ENCODE data around the gene ABHD16A.
A peak's percentile ranks its signal among the peaks of the same experiment; 100 is the strongest.

Gene ABHD16A

DNA sequence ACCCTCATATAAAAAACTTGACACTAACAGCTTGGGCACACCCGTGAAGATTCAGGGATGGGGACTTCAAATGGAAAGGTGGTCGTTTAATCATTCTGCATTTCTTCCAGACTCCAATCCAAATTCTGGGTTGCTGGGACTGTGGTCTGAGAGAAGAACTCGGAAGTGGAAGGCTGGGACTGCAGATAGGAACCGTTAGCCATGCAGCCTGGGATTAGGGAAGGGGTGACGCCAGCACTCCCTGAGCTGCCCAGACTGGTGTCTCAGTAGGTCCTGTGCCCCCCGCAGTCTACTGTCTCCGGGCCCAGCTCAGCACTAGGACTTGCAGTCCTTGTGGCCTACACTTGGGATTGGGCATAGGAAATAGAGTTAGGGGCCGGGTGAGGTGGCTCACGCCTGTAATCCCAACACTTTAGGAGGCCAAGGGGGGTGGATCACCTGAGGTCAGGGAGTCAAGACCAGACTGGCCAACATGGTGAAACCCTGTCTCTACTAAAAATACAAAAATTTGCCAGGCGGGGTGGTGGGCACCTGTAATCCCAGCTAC lies 33.7 kb upstream of the ABHD16A start:
- H3K9me3 Mint-ChIP-seq = no peaks in the 10 kb centered on the region
- peak overlapping the region; percentile 98 for H3K4me3 Mint-ChIP-seq
- H3K36me3 Mint-ChIP-seq (ENCODE audit: low read depth) = peaks cover 66% of the 10 kb centered on the region
- H3K27ac Mint-ChIP-seq = peak overlapping the region; percentile 96
- peaks cover 71% of the 10 kb centered on the region for H3K4me1 Mint-ChIP-seq (ENCODE audit: low read depth)
- no peak for DNase-seq
- no peaks in the 10 kb centered on the region for H3K27me3 Mint-ChIP-seq

DNA sequence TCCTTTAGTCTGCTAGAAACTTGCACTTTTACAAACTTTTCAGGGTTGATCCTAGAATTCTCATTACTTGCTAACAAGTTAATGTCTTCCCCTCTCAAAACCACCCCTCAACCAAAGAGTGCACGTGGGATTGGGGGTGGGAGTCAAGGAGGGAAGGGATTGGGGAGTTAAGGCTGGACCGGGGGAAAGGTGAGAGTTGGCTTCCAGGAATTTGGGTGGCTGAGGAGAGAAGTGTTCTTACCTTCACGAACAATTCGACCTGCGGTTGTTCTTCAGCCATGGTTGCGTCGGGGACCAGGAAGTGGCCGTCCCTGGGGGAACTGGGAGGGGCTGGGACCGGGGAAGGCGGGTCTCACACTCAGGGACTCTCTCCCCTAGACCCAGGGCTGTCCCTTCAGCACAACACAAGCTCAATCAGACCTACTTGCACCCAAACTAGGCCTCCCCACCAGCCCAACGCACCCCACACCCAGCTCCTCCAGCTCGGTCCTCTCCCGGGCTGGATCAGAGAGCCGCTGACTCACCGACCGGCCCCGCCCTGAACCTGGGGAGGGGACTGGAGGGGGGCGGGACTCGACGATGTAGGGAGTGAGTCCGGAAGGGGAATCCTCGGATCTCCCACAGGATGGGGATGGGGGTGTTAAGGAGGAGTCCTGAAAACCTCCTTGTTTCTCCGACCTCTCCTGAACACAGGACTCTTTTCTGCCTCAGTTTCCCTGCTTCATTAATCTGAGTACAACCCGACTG lies 33.1 kb upstream of the ABHD16A start, which contains the start of gene CLIC1:
Gene CLIC1, minus strand, starts transcription at position 510 of the 747 bp plus-strand sequence. Its CDS starts 230 bp downstream, at position 280.
- peak; percentile 87 for DNase-seq
- Mint-ChIP-seq H3K27me3 (no peaks in the 10 kb centered on the region), H3K36me3 (ENCODE audit: low read depth) (peaks cover 66% of the 10 kb centered on the region), H3K27ac (peak within 1 kb of the TSS; percentile 96), H3K4me1 (ENCODE audit: low read depth) (peaks cover 64% of the 10 kb centered on the region), H3K4me3 (peak within 1 kb of the TSS; percentile 98), H3K9me3 (no peaks in the 10 kb centered on the region)

- H3K27me3 Mint-ChIP-seq = no peaks in the 10 kb centered on the region
- H3K27ac Mint-ChIP-seq = peak overlapping the region; percentile 96
- peaks cover 67% of the 10 kb centered on the region for H3K4me1 Mint-ChIP-seq (ENCODE audit: low read depth)
- H3K9me3 Mint-ChIP-seq = no peaks in the 10 kb centered on the region
- H3K36me3 Mint-ChIP-seq (ENCODE audit: low read depth) = peaks cover 66% of the 10 kb centered on the region
- H3K4me3 Mint-ChIP-seq = peak overlapping the region; percentile 98
- peak; percentile 70 for DNase-seq
Observed at GRCh38 chr6:31734821-31735406, 31.8 kb upstream of the ABHD16A start.

DNA sequence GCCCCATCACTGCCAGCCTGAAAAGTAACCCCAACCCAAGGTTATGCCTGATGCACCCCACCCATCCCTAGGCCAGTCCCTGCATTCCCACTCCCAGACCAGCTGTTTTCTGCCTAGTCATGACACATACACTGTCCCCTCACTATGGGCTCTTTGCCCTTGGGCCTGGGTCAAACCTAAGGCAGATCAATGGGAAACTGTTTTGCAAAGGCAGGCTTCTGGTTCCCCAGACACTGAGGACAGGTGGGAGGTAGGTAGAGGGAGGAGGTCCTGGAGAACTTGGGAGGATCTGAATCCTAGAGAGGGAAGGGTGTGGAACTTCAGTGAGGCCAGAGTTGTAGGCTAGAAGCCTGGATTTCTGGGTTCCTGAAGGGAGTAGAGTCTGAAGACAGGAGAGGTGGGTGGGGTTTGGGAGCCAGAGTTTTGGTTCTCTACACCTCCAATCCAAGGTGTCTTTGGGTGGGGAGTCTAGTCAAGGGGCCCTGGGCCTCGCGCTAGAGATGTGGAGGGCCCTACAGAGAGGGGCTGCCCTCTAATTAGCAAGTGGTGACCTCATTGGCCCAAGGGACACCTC lies 31.2 kb upstream of the ABHD16A start:
- no peaks in the 10 kb centered on the region for H3K9me3 Mint-ChIP-seq
- peaks cover 68% of the 10 kb centered on the region for H3K36me3 Mint-ChIP-seq (ENCODE audit: low read depth)
- H3K4me1 Mint-ChIP-seq (ENCODE audit: low read depth) = peaks cover 65% of the 10 kb centered on the region

GRCh38 chr6:31733734-31734133 lies 30.6 kb upstream of the ABHD16A start:
- DNase-seq = no peak
- Mint-ChIP-seq H3K4me3 (peak overlapping the region; percentile 98), H3K36me3 (ENCODE audit: low read depth) (peaks cover 72% of the 10 kb centered on the region), H3K27ac (peak overlapping the region; percentile 96), H3K4me1 (ENCODE audit: low read depth) (peaks cover 65% of the 10 kb centered on the region), H3K27me3 (no peaks in the 10 kb centered on the region), H3K9me3 (no peaks in the 10 kb centered on the region)

More for the DNA sequence above, 31.2 kb upstream of the ABHD16A start:
- H3K27ac Mint-ChIP-seq = peak overlapping the region; percentile 96
- no peak for DNase-seq
- no peaks in the 10 kb centered on the region for H3K27me3 Mint-ChIP-seq
- peak overlapping the region; percentile 98 for H3K4me3 Mint-ChIP-seq

DNA sequence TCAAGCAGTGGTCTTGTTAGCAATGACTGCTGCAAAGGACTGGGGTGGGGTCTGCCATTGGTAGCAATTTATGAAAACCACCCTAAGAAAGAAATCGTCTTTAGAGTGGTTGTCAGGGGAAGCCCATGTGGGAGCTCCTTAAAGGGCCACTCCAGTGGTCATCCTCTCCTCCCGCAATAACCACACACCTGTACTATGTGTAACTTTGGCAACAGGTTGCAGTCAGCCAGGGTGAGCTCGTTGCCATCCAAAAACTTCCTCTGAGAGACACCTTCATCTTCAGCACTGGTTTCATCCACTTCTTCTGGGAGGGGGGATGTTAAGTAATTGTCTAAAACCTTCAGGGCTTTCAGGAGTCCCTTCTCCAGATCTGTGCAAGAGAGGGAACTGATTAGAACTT lies 28.9 kb upstream of the ABHD16A start:
- peaks cover 63% of the 10 kb centered on the region for H3K4me1 Mint-ChIP-seq (ENCODE audit: low read depth)
- DNase-seq = no peak
- H3K27me3 Mint-ChIP-seq = no peaks in the 10 kb centered on the region
- H3K4me3 Mint-ChIP-seq = no peak overlapping the region
- H3K36me3 Mint-ChIP-seq (ENCODE audit: low read depth) = peaks cover 81% of the 10 kb centered on the region
- peak overlapping the region; percentile 44 for H3K27ac Mint-ChIP-seq
- H3K9me3 Mint-ChIP-seq = no peaks in the 10 kb centered on the region

DNA sequence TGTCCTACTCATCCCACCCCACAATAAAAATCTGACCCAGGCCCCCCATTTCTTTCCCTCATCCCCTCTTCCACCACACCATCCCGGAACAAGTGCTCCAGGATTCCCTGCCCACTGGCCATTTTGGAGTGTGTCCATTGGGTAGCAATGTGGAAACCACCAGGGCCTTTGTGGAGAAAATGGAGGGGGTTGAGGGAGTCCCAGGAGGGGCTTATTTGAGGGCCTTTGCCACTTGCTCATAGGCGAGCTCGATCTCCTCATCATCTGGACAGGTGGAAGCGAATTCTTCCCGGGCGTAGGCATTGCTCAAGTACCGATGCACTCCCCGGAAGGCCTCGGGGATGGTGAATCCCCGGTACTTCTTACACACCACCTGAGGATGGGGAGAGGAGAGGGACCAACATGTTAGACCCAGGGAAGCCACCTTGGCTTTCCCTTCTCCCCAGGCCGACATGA lies 27.5 kb upstream of the ABHD16A start:
- no peaks in the 10 kb centered on the region for H3K27me3 Mint-ChIP-seq
- H3K36me3 Mint-ChIP-seq (ENCODE audit: low read depth) = peaks cover 74% of the 10 kb centered on the region
- H3K4me3 Mint-ChIP-seq = peak overlapping the region; percentile 80
- DNase-seq = no peak
- H3K4me1 Mint-ChIP-seq (ENCODE audit: low read depth) = peaks cover 70% of the 10 kb centered on the region
- H3K9me3 Mint-ChIP-seq = no peaks in the 10 kb centered on the region
- peak overlapping the region; percentile 84 for H3K27ac Mint-ChIP-seq

DNA sequence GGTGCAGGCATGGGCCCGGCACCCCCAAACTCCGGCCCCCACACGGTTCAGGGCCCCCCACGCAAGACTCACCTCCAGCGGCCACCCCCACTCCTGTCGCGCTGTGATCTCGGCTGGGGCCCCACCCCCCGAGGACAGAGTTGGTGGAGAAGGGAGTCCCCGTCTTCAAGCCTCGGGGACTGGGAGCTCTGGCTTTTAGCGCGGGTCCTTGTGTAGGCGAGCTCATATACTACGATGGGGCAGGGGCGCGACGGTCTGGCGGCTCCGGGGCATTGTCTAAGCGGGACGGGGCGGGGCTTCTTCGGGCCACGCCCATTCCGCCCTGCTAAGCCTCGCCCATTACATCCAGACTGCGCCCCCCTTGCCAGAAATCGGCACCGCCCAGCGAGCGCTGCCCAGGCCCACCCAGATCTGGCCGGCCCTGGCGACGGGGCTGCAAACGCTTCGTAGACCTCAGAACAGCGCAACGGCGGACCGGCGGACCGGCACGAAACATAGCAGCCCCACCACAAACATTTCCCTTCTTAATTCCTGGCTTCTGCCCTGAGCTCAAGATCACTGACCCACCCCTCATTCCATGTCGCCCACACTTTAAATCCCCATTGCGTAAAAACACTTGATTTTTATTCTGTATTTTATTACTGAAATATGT lies 27.0 kb upstream of the ABHD16A start:
- DNase-seq = peak; percentile 80
- Mint-ChIP-seq H3K4me3 (peak overlapping the region; percentile 80), H3K36me3 (ENCODE audit: low read depth) (peaks cover 68% of the 10 kb centered on the region), H3K27me3 (no peaks in the 10 kb centered on the region), H3K27ac (peak overlapping the region; percentile 84), H3K4me1 (ENCODE audit: low read depth) (peaks cover 72% of the 10 kb centered on the region), H3K9me3 (no peaks in the 10 kb centered on the region)

DNA sequence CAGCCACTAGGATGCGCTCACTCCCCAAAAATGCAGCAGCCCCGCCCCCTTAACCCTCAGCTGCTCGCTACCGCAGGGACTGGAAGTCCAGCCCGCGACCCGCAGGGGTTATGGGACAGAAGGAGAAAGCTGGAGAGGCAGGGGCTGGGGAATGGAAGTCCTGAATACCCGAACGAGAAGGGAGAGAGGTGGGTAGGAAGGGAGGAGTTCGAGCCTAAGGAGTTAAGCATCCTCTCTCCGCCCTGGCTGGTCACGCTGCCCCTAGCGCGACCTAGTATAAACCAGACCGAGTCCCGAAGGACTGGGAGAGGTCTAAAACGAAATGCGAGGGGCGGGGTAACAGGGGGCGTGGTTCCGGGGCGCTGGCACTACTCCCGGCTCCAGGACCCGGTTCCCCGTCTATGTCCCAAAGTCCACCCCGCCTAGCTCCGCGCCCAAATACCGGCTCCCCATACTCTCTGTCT lies 26.4 kb upstream of the ABHD16A start:
- Mint-ChIP-seq H3K36me3 (ENCODE audit: low read depth) (peaks cover 63% of the 10 kb centered on the region), H3K9me3 (no peaks in the 10 kb centered on the region), H3K27me3 (no peaks in the 10 kb centered on the region)

GRCh38 chr6:31728767-31729514 lies 25.8 kb upstream of the ABHD16A start, which contains the start of gene DDAH2:
Gene DDAH2, minus strand, starts transcription at chr6:31729299. Its CDS starts 138 bp downstream, at chr6:31729161.
- DNase-seq = no peak
- peaks cover 66% of the 10 kb centered on the region for H3K4me1 Mint-ChIP-seq (ENCODE audit: low read depth)
- peak within 1 kb of the TSS; percentile 84 for H3K27ac Mint-ChIP-seq
- no peaks in the 10 kb centered on the region for H3K27me3 Mint-ChIP-seq
- no peaks in the 10 kb centered on the region for H3K9me3 Mint-ChIP-seq
- peaks cover 56% of the 10 kb centered on the region for H3K36me3 Mint-ChIP-seq (ENCODE audit: low read depth)
- H3K4me3 Mint-ChIP-seq = peak within 1 kb of the TSS; percentile 80

More for the DNA sequence above, 26.4 kb upstream of the ABHD16A start:
- Mint-ChIP-seq H3K4me1 (ENCODE audit: low read depth) (peaks cover 72% of the 10 kb centered on the region), H3K4me3 (peak overlapping the region; percentile 80), H3K27ac (peak overlapping the region; percentile 84)
- peak; percentile 86 for DNase-seq

DNA sequence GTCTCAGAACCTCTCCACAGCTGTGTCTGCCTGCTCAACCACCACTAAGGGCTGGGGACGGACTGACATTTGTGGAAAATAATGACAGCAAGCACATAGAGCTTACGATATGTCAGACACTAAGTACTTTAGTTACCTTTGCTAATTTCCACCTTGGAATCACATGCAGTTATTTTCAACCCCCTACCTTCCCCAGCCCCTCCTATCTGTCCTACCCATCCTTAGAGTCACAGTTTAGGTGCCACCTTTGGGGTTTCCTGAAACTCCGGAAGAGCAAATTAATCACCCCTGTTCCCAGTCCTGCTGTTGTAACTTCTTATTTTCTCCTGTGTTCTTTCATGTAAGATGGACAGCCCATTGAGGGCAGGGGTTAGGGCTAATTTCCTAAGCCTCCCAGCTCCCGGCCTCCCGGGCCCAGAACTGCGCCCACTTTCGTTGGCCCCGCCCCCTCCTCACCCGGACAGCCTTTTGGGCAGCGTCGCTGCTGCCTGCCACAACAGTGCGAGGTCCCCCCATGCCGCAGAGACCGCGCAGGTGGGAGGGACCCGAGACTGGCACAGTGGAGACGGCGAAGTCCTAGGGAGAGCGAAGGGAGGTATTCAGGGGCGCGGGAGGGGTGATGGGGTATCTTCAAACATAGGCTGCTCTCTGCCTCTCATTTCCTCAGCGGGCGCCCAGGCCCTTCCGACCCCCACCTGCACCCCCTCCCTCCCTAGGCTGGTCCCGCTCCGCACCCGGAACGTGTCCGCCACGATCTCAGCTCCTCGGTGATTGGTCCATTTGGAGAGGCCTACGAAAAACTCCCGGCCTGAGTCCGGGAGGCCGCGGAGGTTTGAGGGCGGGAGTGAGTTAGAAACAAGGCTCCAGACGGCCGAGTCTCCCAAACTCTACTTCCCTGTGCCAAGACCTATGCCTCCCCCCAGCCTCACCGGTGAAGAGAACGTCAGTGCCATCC lies 24.9 kb upstream of the ABHD16A start:
- peaks cover 47% of the 10 kb centered on the region for H3K36me3 Mint-ChIP-seq (ENCODE audit: low read depth)
- H3K27me3 Mint-ChIP-seq = no peaks in the 10 kb centered on the region
- no peak overlapping the region for H3K4me3 Mint-ChIP-seq
- H3K4me1 Mint-ChIP-seq (ENCODE audit: low read depth) = peaks cover 59% of the 10 kb centered on the region
- H3K27ac Mint-ChIP-seq = peak overlapping the region; percentile 65
- no peaks in the 10 kb centered on the region for H3K9me3 Mint-ChIP-seq
- no peak for DNase-seq

DNA sequence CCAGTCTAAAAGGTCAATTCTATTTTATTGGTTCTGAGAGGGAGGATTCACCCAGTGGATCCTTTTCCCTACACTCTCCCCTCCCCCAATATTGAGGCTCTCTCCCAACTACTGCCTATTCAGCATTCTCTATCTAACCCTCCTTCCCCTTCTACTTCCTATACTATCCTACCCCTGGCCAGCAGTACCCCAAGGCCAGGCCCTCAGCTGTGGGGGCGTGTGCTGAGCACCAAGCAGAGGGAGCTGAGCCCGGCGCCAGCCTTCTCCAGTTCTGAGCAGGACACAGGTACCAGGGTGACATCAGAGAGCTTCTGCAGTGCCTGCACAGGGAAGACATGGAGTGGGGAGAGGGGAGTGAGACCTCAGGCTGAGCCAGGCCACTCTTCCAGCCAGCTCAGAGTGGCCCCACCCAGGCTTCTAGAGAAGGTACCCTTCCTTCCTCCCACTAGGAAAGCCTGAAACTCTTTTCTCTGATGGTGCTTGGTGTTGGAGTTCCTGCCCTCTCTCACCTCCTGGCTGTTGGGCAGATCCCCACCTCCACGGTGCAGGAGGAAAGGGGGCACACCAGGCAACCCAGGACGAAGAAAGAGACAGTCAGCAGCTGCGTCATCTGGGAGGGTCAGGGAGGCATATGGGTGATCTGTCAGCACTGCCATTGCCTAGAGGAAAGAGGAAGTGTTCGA lies 24.1 kb upstream of the ABHD16A start:
- H3K27ac Mint-ChIP-seq = peak overlapping the region; percentile 65
- no peak for DNase-seq
- peaks cover 59% of the 10 kb centered on the region for H3K4me1 Mint-ChIP-seq (ENCODE audit: low read depth)
- peaks cover 39% of the 10 kb centered on the region for H3K36me3 Mint-ChIP-seq (ENCODE audit: low read depth)
- H3K27me3 Mint-ChIP-seq = no peaks in the 10 kb centered on the region
- no peaks in the 10 kb centered on the region for H3K9me3 Mint-ChIP-seq
- no peak overlapping the region for H3K4me3 Mint-ChIP-seq
